ENCODE data around the gene ATP11A.

DNA sequence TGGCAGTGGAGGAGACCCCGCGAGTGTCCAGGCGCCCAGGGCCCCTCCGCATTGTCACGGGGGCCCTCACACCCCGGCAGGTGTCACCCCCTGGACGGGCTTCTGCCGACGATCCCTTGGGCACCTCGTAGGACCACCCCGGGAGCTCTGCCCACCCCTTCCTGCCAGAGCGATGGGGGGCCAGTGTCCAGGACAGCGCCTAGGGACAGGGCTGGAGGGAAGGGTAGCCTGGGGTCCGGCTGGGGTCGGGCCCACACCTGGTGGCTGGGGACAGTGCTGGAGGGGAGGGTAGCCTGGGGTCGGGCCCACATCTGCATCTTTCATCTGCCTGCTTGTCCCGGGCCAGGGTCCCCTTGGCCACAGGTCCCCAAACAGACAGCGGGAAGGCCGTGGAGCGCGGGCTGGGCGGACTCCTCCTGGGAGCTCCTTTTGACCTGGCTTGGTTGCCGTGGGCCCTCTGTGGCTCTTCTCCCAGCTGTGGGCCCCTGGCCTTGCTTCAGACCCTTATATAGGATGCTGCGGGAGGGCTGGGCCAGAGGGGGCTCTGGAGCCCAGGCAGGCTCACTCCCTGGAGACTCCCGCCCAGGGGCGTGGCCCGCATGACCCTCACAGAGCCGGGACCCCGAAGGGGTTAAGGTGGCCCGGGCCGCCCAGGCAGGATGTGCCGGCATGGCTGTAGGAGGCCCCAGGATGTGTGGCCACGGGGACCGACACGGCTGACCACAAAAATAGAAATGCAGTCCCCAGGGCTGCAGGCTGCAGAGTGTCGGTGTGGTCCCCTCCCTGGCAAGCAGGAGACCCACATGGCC lies 205.0 kb downstream of the ATP11A start:
- TF ChIP-seq, protein P1, sequence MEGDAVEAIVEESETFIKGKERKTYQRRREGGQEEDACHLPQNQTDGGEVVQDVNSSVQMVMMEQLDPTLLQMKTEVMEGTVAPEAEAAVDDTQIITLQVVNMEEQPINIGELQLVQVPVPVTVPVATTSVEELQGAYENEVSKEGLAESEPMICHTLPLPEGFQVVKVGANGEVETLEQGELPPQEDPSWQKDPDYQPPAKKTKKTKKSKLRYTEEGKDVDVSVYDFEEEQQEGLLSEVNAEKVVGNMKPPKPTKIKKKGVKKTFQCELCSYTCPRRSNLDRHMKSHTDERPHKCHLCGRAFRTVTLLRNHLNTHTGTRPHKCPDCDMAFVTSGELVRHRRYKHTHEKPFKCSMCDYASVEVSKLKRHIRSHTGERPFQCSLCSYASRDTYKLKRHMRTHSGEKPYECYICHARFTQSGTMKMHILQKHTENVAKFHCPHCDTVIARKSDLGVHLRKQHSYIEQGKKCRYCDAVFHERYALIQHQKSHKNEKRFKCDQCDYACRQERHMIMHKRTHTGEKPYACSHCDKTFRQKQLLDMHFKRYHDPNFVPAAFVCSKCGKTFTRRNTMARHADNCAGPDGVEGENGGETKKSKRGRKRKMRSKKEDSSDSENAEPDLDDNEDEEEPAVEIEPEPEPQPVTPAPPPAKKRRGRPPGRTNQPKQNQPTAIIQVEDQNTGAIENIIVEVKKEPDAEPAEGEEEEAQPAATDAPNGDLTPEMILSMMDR (IDR thresholded peaks at IDR 0.05): no peak
- TF ChIP-seq POLR2A (IDR thresholded peaks at IDR 0.05): no peak
